AG09309 (cell line): ENCODE data around the gene TMEM198.

ENCODE experiments used
- DNase-seq: peaks from one replicate; pipeline ENCODE4 v3.0.0-alpha.2; 2010; ENCODE audit warnings: low read depth
- H3K4me3 ChIP-seq: 2 replicates; pipeline ENCODE4 v1.5.1; 2011; ENCODE audit warnings: mild to moderate bottlenecking, low read depth, low read length, moderate library complexity; ENCODE audit not compliant: control insufficient read depth
- CTCF ChIP-seq: IDR thresholded peaks from 2 replicates; pipeline ENCODE4 v1.5.1; 2011; ENCODE audit warnings: mild to moderate bottlenecking, low read depth, low read length, inconsistent platforms; ENCODE audit not compliant: insufficient read depth, control insufficient read depth; ENCODE audit errors: missing control alignments

Gene TMEM198

GRCh38 chr2:219552382-219553167 is 8.7 kb downstream of the TMEM198 start:
- no peak for DNase-seq
- no peak for TF ChIP-seq CTCF
- peak overlapping the region; percentile 57 for H3K4me3 ChIP-seq

- no peak for TF ChIP-seq CTCF
- no peak for DNase-seq
Observed at GRCh38 chr2:219553168-219553417, 9.3 kb downstream of the TMEM198 start.

GRCh38 chr2:219553463-219553963 is 9.7 kb downstream of the TMEM198 start:
- DNase-seq, result no peak
- H3K4me3 ChIP-seq, result no peak overlapping the region
- no peak for TF ChIP-seq CTCF

More at GRCh38 chr2:219553168-219553417, 9.3 kb downstream of the TMEM198 start:
- H3K4me3 ChIP-seq, result peak overlapping the region; percentile 57

- H3K4me3 ChIP-seq, result no peak overlapping the region
- DNase-seq, result no peak
- no peak for TF ChIP-seq CTCF
Observed at GRCh38 chr2:219554350-219554749, 10.5 kb downstream of the TMEM198 start.

- no peak for TF ChIP-seq CTCF
- no peak overlapping the region for H3K4me3 ChIP-seq
- DNase-seq, result no peak
Observed at GRCh38 chr2:219555956-219556355, 12.1 kb downstream of the TMEM198 start.

GRCh38 chr2:219556413-219556812 is 12.6 kb downstream of the TMEM198 start:
- no peak for DNase-seq
- no peak for TF ChIP-seq CTCF
- no peak overlapping the region for H3K4me3 ChIP-seq
